Hematopoietic multipotent progenitor cell treated with erythropoietin and hydrocortisone succinate and interleukin-3 and kit ligand, for 8 days (in vitro differentiated cells): ENCODE data around the gene LRBA.

ENCODE experiments used
- DNase-seq: peaks from one replicate; pipeline ENCODE4 v3.0.0-alpha.2; 2015

Gene LRBA

GRCh38 chr4:150253416-150253815 is 761.7 kb downstream of the LRBA start:
- DNase-seq: no peak

GRCh38 chr4:150252741-150253140 is 762.3 kb downstream of the LRBA start:
- no peak for DNase-seq

- no peak for DNase-seq
Observed at GRCh38 chr4:150252306-150252705, 762.8 kb downstream of the LRBA start.

- DNase-seq: no peak
Observed at GRCh38 chr4:150251752-150252190, 763.3 kb downstream of the LRBA start.

GRCh38 chr4:150250998-150251651 is 764.0 kb downstream of the LRBA start:
- no peak for DNase-seq

- DNase-seq: no peak
Observed at GRCh38 chr4:150250293-150250997, 764.6 kb downstream of the LRBA start.

- DNase-seq: no peak
Observed at GRCh38 chr4:150248181-150248580, 766.9 kb downstream of the LRBA start.

GRCh38 chr4:150247184-150247583 is 767.9 kb downstream of the LRBA start:
- no peak for DNase-seq

- no peak for DNase-seq
Observed at GRCh38 chr4:150244600-150244999, 770.5 kb downstream of the LRBA start.

- DNase-seq: no peak
Observed at GRCh38 chr4:150243932-150244331, 771.2 kb downstream of the LRBA start.

- DNase-seq: peak; percentile 30
Observed at GRCh38 chr4:150242820-150243458, 772.1 kb downstream of the LRBA start.

GRCh38 chr4:150240011-150240410 is 775.1 kb downstream of the LRBA start:
- DNase-seq: no peak

GRCh38 chr4:150238591-150238990 is 776.5 kb downstream of the LRBA start:
- no peak for DNase-seq

- no peak for DNase-seq
Observed at GRCh38 chr4:150237110-150237872, 777.8 kb downstream of the LRBA start.

- no peak for DNase-seq
Observed at GRCh38 chr4:150236626-150237025, 778.5 kb downstream of the LRBA start.

- no peak for DNase-seq
Observed at GRCh38 chr4:150235808-150236271, 779.2 kb downstream of the LRBA start.

GRCh38 chr4:150235317-150235716 is 779.8 kb downstream of the LRBA start:
- no peak for DNase-seq

- no peak for DNase-seq
Observed at GRCh38 chr4:150234246-150234645, 780.8 kb downstream of the LRBA start.

- no peak for DNase-seq
Observed at GRCh38 chr4:150232029-150232428, 783.1 kb downstream of the LRBA start.

GRCh38 chr4:150231107-150231770 is 783.8 kb downstream of the LRBA start:
- DNase-seq: no peak

GRCh38 chr4:150230561-150230960 is 784.5 kb downstream of the LRBA start:
- no peak for DNase-seq

- no peak for DNase-seq
Observed at GRCh38 chr4:150229520-150229919, 785.6 kb downstream of the LRBA start.
